HPDE6-E6E7 (cell line): ENCODE results near the gene LHX3.

Experiments
- DNase-seq: peaks from one replicate; pipeline ENCODE4 v3.0.0; 2011; ENCODE audit warnings: missing footprints; ENCODE audit errors: extremely low spot score

The LHX3 gene

GRCh38 chr9:136192289-136193126 lies 12.4 kb downstream of the LHX3 start:
- no peak for DNase-seq

- no peak for DNase-seq
These were observed 13.0 kb downstream of the LHX3 start for GRCh38 chr9:136191960-136192286.

- DNase-seq = no peak
These were observed 13.6 kb downstream of the LHX3 start for GRCh38 chr9:136191099-136191959.

- no peak for DNase-seq
These were observed 14.3 kb downstream of the LHX3 start for GRCh38 chr9:136190656-136191055.

GRCh38 chr9:136190237-136190601 lies 14.7 kb downstream of the LHX3 start:
- DNase-seq = no peak

- no peak for DNase-seq
These were observed 15.3 kb downstream of the LHX3 start for GRCh38 chr9:136189394-136190236.

GRCh38 chr9:136187683-136188586 lies 17.0 kb downstream of the LHX3 start:
- DNase-seq = no peak

- DNase-seq = no peak
These were observed 17.7 kb downstream of the LHX3 start for GRCh38 chr9:136187197-136187596.

GRCh38 chr9:136186386-136186785 lies 18.5 kb downstream of the LHX3 start:
- DNase-seq = no peak

GRCh38 chr9:136185596-136186366 lies 19.1 kb downstream of the LHX3 start:
- DNase-seq = no peak

GRCh38 chr9:136185066-136185465 lies 19.9 kb downstream of the LHX3 start:
- no peak for DNase-seq

GRCh38 chr9:136182850-136183422 lies 22.0 kb downstream of the LHX3 start:
- no peak for DNase-seq

- DNase-seq = no peak
These were observed 22.5 kb downstream of the LHX3 start for GRCh38 chr9:136182420-136182787.

GRCh38 chr9:136181784-136182419 lies 23.0 kb downstream of the LHX3 start:
- DNase-seq = no peak

GRCh38 chr9:136180586-136180985 lies 24.3 kb downstream of the LHX3 start:
- no peak for DNase-seq

- no peak for DNase-seq
These were observed 25.2 kb downstream of the LHX3 start for GRCh38 chr9:136179761-136180160.

GRCh38 chr9:136179101-136179616 lies 25.8 kb downstream of the LHX3 start:
- DNase-seq = no peak

GRCh38 chr9:136178773-136179075 lies 26.2 kb downstream of the LHX3 start:
- DNase-seq = no peak

- no peak for DNase-seq
These were observed 26.7 kb downstream of the LHX3 start for GRCh38 chr9:136178061-136178772.
